SH-SY5Y (cell line): Measurements from ENCODE around the gene TRRAP.

ENCODE experiments used
- GATA2 ChIP-seq: IDR thresholded peaks from 2 replicates; pipeline ENCODE4 v1.6.1; 2011; ENCODE audit warnings: mild to moderate bottlenecking, low read depth, low read length
- GATA3 ChIP-seq: IDR thresholded peaks from 2 replicates; pipeline ENCODE4 v1.6.1; 2011; ENCODE audit warnings: low read depth, mild to moderate bottlenecking, low read length, moderate library complexity

- TF ChIP-seq GATA3: no peak
- TF ChIP-seq GATA2: no peak
These were observed 86.3 kb downstream of the TRRAP start for GRCh38 chr7:98964596-98964995.
